Erythroblast (primary cell): Measurements from ENCODE around the gene IL1R2.

Experiments
- GATA1 ChIP-seq: IDR thresholded peaks from 2 replicates; pipeline ENCODE4 v1.6.1; 2011; ENCODE audit warnings: low read depth, mild to moderate bottlenecking, control low read depth, low read length, moderate library complexity
- POLR2A ChIP-seq: IDR thresholded peaks from 2 replicates; pipeline ENCODE4 v1.6.1; 2011; ENCODE audit warnings: mild to moderate bottlenecking, low read length

GRCh38 chr2:102034683-102035548 is 43.2 kb downstream of the IL1R2 start:
- TF ChIP-seq GATA1, result no peak
- TF ChIP-seq POLR2A, result no peak
